MM.1S (cell line): ENCODE results near the gene DNAJC8.

ENCODE experiments used
- DNase-seq: peaks from one replicate; pipeline ENCODE4 v3.0.0-alpha.2; 2015
- H2AFZ ChIP-seq: fragments of 300-600 bp; sonication (generic); 2 replicates; pipeline ENCODE4 v1.6.0; 2016; ENCODE audit warnings: antibody characterized with exemption, low read length
- H3F3A ChIP-seq: fragments of 300-600 bp; sonication (generic); 2 replicates; pipeline ENCODE4 v1.6.1; 2016; ENCODE audit warnings: mild to moderate bottlenecking, antibody characterized with exemption, low read length, moderate library complexity, mixed read lengths; ENCODE audit not compliant: insufficient read depth
- H3K27ac ChIP-seq: fragments of 300-600 bp; sonication (generic); 2 replicates; pipeline ENCODE4 v1.5.1; 2016; ENCODE audit warnings: mild to moderate bottlenecking, low read length
- H3K27me3 ChIP-seq: fragments of 300-600 bp; sonication (generic); replicated peaks from 2 replicates; pipeline ENCODE4 v1.6.0; 2016; ENCODE audit warnings: low read length; ENCODE audit not compliant: insufficient read depth
- H3K36me3 ChIP-seq: fragments of 300-600 bp; sonication (generic); replicated peaks from 2 replicates; pipeline ENCODE4 v1.6.1; 2016; ENCODE audit warnings: mild to moderate bottlenecking, low read length, mixed read lengths; ENCODE audit not compliant: insufficient read depth
- H3K4me1 ChIP-seq: fragments of 300-600 bp; sonication (generic); 2 replicates; pipeline ENCODE4 v1.6.1; 2016; ENCODE audit warnings: low read length, mixed read lengths
- H3K4me2 ChIP-seq: fragments of 300-600 bp; sonication (generic); 2 replicates; pipeline ENCODE4 v1.6.0; 2016; ENCODE audit warnings: low read depth, low read length
- H3K4me3 ChIP-seq: fragments of 300-600 bp; sonication (generic); 2 replicates; pipeline ENCODE4 v1.5.1; 2016; ENCODE audit warnings: low read length, mixed read lengths
- H3K79me2 ChIP-seq: fragments of 300-600 bp; sonication (generic); 2 replicates; pipeline ENCODE4 v1.6.1; 2016; ENCODE audit warnings: mixed run types, low read length, mixed read lengths
- H3K9ac ChIP-seq: fragments of 300-600 bp; sonication (generic); 2 replicates; pipeline ENCODE4 v1.6.1; 2016; ENCODE audit warnings: low read length, mixed read lengths
- H3K9me2 ChIP-seq: fragments of 300-600 bp; sonication (generic); replicated peaks from 2 replicates; pipeline ENCODE4 v1.6.1; 2016; ENCODE audit warnings: mild to moderate bottlenecking, low read length, mixed read lengths; ENCODE audit not compliant: insufficient read depth
- H3K9me3 ChIP-seq: fragments of 300-600 bp; sonication (generic); replicated peaks from 2 replicates; pipeline ENCODE4 v1.6.1; 2016; ENCODE audit warnings: mild to moderate bottlenecking, low read length, mixed read lengths; ENCODE audit not compliant: insufficient read depth
- H4K20me1 ChIP-seq: fragments of 300-600 bp; sonication (generic); 2 replicates; pipeline ENCODE4 v1.6.1; 2016; ENCODE audit warnings: mild to moderate bottlenecking, low read length, moderate library complexity, mixed read lengths; ENCODE audit not compliant: insufficient read depth
- EZH2 ChIP-seq: fragments of 300-600 bp; sonication (generic); optimal IDR thresholded peaks from 2 replicates; pipeline ENCODE3; 2017; ENCODE audit warnings: low read depth, mild to moderate bottlenecking, antibody characterized with exemption, low read length, mixed read lengths
- EZH2phosphoT487 ChIP-seq: fragments of 300-600 bp; sonication (generic); IDR thresholded peaks from 2 replicates; pipeline ENCODE4 v1.6.1; 2018; ENCODE audit warnings: antibody characterized with exemption, low read length
- TF ChIP-seq, protein P1 (sequence below): fragments of 300-600 bp; sonication (generic); IDR thresholded peaks from 2 replicates; pipeline ENCODE4 v1.5.1; 2016; ENCODE audit warnings: antibody characterized with exemption, low read length, mixed read lengths

DNAJC8 gene

DNA sequence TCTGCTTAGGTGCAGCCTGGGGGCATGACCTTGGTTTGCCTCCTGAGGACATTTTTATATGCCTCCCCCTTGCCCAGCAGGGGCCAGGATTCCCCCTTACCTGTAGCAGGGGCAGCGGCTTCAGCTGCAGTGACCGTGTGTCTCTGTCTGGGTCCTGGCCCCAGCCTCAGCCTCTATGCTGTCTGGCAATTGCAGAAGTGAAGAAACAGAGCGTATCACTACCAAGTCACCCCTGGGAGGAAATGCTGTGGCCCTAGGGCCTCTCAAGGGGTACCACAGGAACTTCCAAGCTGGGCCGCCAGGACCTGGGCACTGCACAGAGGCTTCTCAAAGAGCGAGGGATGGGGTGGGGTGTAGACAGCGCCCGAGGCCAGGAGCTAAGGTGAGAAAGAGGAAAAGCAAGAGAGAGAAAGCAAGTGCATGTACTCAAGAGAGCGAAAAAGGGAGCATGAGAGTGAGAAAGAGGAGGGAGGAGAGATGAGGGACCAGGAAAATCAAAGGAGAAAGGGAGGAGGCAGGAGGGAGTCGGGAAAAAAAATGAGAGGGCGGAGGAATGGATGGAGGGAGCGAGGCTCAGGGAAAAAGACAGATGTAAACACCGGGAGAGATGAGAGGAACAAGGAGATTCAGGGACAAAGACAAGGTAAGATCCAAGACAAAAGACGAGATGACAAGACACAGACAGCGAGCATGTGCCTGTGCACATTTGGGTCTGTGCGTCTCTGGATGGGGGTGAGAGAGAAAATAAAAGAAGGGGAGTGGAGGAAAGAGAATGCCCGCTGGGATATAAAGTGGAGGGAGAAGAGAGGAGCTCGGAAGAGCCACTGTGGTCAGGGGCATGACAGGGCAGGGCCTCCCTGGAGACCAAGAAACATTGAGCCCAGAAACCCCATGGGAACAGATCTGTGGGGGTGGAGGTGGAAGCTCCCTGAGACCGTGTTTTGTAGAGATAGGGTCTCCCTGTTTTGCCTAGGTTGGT, 56.0 kb downstream of the DNAJC8 start, which contains the start of gene PTAFR:
Gene PTAFR, minus strand, starts transcription at position 199 of the 979 bp plus-strand sequence. CDS start 25,669 bp downstream, outside the sequence.
- H3K79me2 ChIP-seq = no peaks in the 10 kb centered on the region
- no peaks in the 10 kb centered on the region for H3K9me3 ChIP-seq
- no peaks in the 10 kb centered on the region for H4K20me1 ChIP-seq
- H3K27ac ChIP-seq = no peak within 1 kb of the TSS
- H3K27me3 ChIP-seq = no peaks in the 10 kb centered on the region
- peaks cover 17% of the 10 kb centered on the region for H3F3A ChIP-seq
- H3K4me3 ChIP-seq = no peak within 1 kb of the TSS
- no peaks in the 10 kb centered on the region for H3K36me3 ChIP-seq
- no peak within 1 kb of the TSS for H2AFZ ChIP-seq
- TF ChIP-seq, protein P1, sequence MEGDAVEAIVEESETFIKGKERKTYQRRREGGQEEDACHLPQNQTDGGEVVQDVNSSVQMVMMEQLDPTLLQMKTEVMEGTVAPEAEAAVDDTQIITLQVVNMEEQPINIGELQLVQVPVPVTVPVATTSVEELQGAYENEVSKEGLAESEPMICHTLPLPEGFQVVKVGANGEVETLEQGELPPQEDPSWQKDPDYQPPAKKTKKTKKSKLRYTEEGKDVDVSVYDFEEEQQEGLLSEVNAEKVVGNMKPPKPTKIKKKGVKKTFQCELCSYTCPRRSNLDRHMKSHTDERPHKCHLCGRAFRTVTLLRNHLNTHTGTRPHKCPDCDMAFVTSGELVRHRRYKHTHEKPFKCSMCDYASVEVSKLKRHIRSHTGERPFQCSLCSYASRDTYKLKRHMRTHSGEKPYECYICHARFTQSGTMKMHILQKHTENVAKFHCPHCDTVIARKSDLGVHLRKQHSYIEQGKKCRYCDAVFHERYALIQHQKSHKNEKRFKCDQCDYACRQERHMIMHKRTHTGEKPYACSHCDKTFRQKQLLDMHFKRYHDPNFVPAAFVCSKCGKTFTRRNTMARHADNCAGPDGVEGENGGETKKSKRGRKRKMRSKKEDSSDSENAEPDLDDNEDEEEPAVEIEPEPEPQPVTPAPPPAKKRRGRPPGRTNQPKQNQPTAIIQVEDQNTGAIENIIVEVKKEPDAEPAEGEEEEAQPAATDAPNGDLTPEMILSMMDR = no peak
- TF ChIP-seq EZH2 (no peak), EZH2phosphoT487 (no peak)
- no peak within 1 kb of the TSS for H3K4me2 ChIP-seq
- no peaks in the 10 kb centered on the region for H3K9me2 ChIP-seq
- DNase-seq = no peak
- peaks cover 19% of the 10 kb centered on the region for H3K4me1 ChIP-seq
- no peak within 1 kb of the TSS for H3K9ac ChIP-seq

DNA sequence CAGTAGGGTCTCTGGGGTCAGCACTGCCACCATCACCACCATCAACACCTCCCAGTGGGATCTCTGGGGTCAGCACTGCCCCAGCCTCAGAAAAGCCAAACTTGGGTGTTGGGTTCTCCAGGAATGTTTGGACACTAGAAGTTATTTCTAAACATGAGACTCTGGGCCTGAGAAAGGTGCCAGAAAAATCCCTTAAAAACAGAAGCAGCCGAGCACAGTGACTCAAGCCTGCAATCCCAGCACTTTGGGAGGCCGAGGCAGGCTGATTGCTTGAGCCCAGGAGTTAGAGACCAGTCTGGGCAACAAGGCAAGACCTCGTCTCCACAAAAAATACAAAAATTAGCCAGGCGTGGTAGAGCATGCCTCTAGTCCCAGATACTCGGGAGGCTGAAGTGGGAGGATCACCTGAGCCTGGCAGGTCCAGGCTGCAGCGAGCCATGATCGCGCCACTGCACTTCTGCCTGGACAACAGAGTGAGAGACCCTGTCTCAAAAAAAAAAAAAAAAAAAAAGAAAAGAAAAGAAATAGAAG, 56.8 kb downstream of the DNAJC8 start:
- Histone ChIP-seq H3F3A (peaks cover 17% of the 10 kb centered on the region), H3K27ac (no peak overlapping the region), H3K36me3 (no peaks in the 10 kb centered on the region), H3K9me3 (no peaks in the 10 kb centered on the region), H3K9me2 (no peaks in the 10 kb centered on the region), H2AFZ (no peak overlapping the region), H3K79me2 (no peaks in the 10 kb centered on the region), H3K4me3 (no peak overlapping the region), H3K27me3 (no peaks in the 10 kb centered on the region), H3K4me1 (peaks cover 25% of the 10 kb centered on the region), H4K20me1 (no peaks in the 10 kb centered on the region), H3K4me2 (no peak overlapping the region), H3K9ac (no peak overlapping the region)
- TF ChIP-seq EZH2 (no peak), EZH2phosphoT487 (no peak)
- TF ChIP-seq, protein P1 = no peak
- DNase-seq = no peak

DNA sequence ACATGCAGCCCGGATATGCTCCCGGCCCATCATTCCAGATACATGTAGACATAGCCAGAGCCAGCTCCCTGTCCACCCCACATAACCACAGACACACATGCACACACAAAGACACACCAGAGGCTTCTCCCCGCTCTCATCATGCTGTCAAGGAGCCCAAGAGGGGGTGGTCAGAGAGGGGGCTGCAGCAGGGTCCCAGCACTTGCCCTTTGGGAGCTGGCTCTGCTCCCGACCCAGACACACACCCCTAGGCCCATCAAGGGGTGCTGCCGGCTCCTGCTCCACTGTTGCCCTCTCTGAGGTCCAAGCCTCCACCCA, 58.9 kb downstream of the DNAJC8 start:
- no peak overlapping the region for H3K27ac ChIP-seq
- H3K9me3 ChIP-seq = no peaks in the 10 kb centered on the region
- no peak for DNase-seq
- no peaks in the 10 kb centered on the region for H3K9me2 ChIP-seq
- no peaks in the 10 kb centered on the region for H4K20me1 ChIP-seq
- no peaks in the 10 kb centered on the region for H3K79me2 ChIP-seq
- no peaks in the 10 kb centered on the region for H3K36me3 ChIP-seq
- peaks cover 23% of the 10 kb centered on the region for H3F3A ChIP-seq
- no peak overlapping the region for H2AFZ ChIP-seq
- H3K27me3 ChIP-seq = no peaks in the 10 kb centered on the region
- H3K4me1 ChIP-seq = peaks cover 35% of the 10 kb centered on the region
- no peak overlapping the region for H3K4me3 ChIP-seq
- H3K9ac ChIP-seq = no peak overlapping the region
- TF ChIP-seq EZH2 = no peak
- TF ChIP-seq EZH2phosphoT487 = no peak
- TF ChIP-seq, protein P1 = no peak
- no peak overlapping the region for H3K4me2 ChIP-seq
